ENCODE measurements around the gene EXPH5. TPM values are rescaled to one million over a fixed set of nuclear protein-coding genes. Genes with fewer than 3 reads are reported as not detected.

Gene EXPH5
- total RNA-seq, 4 donors from 2014 or later = 19.8 to 73.8 (median 33.2) TPM

DNA sequence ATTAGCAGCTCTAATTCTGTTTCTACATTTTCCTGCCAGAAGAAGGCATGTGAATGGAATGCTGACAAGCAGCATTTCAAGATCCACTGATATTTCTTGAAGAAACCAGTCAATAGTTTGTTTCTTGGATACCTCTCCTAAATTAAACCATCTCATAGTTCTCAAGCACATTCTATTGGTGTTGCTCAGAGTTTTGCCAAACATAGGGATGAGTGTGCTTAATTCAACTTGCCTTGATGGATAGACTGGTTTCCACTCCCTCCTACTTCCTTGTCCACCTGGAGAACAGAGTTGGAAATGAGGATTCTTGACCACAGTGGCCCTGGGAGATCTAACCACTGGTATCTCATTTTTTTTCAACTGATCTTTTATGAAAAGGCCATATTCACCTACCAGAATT is 41.5 kb upstream of the EXPH5 start:
- Histone ChIP-seq H3K36me3 (no peaks in the 10 kb centered on the region), H3K27ac (no peak overlapping the region), H3K27me3 (no peaks in the 10 kb centered on the region), H3K9me3 (no peaks in the 10 kb centered on the region), H3K4me1 (no peaks in the 10 kb centered on the region), H3K4me3 (no peak overlapping the region)
- intact Hi-C loops (cut with DNase I; ENCODE audit: low total_unique reads) (no loop called here), in situ Hi-C loops (cut with MboI; ENCODE audit: low pct_ligation_motif_present in 1 of 4, low pct_unique_long_range_greater_than_20kb in 1 of 4, low sequenced_read_pairs in 3 of 4) (no loop called here)
- DNase-seq = no peak
- TF ChIP-seq, protein P1, sequence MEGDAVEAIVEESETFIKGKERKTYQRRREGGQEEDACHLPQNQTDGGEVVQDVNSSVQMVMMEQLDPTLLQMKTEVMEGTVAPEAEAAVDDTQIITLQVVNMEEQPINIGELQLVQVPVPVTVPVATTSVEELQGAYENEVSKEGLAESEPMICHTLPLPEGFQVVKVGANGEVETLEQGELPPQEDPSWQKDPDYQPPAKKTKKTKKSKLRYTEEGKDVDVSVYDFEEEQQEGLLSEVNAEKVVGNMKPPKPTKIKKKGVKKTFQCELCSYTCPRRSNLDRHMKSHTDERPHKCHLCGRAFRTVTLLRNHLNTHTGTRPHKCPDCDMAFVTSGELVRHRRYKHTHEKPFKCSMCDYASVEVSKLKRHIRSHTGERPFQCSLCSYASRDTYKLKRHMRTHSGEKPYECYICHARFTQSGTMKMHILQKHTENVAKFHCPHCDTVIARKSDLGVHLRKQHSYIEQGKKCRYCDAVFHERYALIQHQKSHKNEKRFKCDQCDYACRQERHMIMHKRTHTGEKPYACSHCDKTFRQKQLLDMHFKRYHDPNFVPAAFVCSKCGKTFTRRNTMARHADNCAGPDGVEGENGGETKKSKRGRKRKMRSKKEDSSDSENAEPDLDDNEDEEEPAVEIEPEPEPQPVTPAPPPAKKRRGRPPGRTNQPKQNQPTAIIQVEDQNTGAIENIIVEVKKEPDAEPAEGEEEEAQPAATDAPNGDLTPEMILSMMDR (IDR thresholded peaks at IDR 0.05) = no peak
- no peak for TF ChIP-seq POLR2A (IDR thresholded peaks at IDR 0.05)
- no peak for TF ChIP-seq EP300 (IDR thresholded peaks at IDR 0.05; ENCODE audit: low read depth)
- no peak for TF ChIP-seq POLR2AphosphoS5 (IDR thresholded peaks at IDR 0.05)

DNA sequence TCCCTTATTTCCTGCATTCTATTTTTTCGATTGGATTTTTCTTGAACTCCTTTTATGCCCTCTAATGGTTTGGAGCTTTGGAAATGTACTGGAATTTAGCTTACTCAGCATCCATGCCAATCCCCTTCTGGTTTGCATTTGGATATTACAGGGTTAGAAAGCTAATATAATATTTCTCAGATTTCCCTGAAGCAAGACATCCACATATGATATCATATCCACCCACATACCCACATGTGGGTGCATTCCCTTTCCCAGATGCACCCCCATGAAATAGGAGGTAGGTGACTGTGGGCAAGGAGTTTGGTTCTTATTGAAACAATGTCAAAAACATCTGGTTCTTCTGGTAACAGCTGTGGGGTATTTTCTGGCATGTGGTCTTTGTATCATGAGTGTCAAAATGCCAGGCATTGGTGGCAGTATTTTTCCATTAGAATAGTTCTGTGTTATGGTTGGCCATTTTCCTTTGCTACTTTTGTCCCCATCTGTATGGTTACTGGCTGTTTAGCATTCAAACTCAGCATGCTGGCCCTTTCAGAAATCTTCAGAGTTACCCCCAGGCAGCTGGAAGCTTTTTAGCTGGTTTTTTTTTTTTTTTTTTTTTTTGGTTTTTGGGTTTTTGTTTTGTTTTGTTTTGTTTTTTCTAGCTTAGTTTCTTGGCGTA is 38.6 kb upstream of the EXPH5 start:
- intact Hi-C loops (cut with DNase I; ENCODE audit: low total_unique reads) = loop anchor here (5.0 kb wide), 1 partner anchor 1165 kb away; no protein-coding TSS in a partner anchor
- no peak for DNase-seq

DNA sequence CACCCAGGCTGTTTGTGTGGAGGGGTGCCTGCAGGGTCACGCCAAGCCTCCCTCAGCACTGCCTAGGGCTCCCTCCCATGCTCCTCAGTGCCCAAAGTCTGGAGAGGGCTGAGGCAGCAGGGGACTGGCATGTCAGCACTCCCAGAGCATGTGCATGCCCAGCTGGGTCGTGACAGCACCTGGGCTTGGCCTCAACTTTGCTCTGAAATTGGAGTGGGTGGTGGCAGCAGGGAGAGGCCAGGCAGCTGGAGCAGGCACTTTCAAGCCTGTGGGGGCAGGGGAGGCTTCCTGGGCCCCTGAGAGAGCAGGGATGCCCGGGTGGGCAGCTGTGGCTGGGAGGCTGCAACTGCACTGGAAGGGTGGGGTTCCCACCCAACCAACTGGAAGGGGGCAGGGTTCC is 35.7 kb upstream of the EXPH5 start:
- no peak overlapping the region for H3K4me3 ChIP-seq
- no peaks in the 10 kb centered on the region for H3K9me3 ChIP-seq
- intact Hi-C loops (cut with DNase I; ENCODE audit: low total_unique reads) (no loop called here), in situ Hi-C loops (cut with MboI; ENCODE audit: low pct_ligation_motif_present in 1 of 4, low pct_unique_long_range_greater_than_20kb in 1 of 4, low sequenced_read_pairs in 3 of 4) (no loop called here)
- 50% methylated on average over 3 of the region's 3 CpGs; no CpG with 5 or more reads in 1 of the 2 donors for WGBS, 2 donors (ENCODE audit: low coverage in 1 of 2)
- no peak for TF ChIP-seq EP300 (IDR thresholded peaks at IDR 0.05; ENCODE audit: low read depth)
- TF ChIP-seq POLR2AphosphoS5 (IDR thresholded peaks at IDR 0.05) = no peak
- TF ChIP-seq POLR2A (IDR thresholded peaks at IDR 0.05) = no peak
- TF ChIP-seq, protein P1 (IDR thresholded peaks at IDR 0.05) = no peak
- H3K4me1 ChIP-seq = peaks cover 0 to 21% (median 7%) of the 10 kb centered on the region in 4 donors
- DNase-seq = peak; percentile 34
- no peaks in the 10 kb centered on the region for H3K27me3 ChIP-seq
- peak overlapping the region in 1 of 4 donors; percentile 42 for H3K27ac ChIP-seq
- no peaks in the 10 kb centered on the region for H3K36me3 ChIP-seq

More for the DNA sequence above, 38.6 kb upstream of the EXPH5 start:
- no peaks in the 10 kb centered on the region for H3K9me3 ChIP-seq
- TF ChIP-seq POLR2AphosphoS5 (IDR thresholded peaks at IDR 0.05) (no peak), EP300 (IDR thresholded peaks at IDR 0.05; ENCODE audit: low read depth) (no peak), POLR2A (IDR thresholded peaks at IDR 0.05) (no peak)
- TF ChIP-seq, protein P1 (IDR thresholded peaks at IDR 0.05) = no peak
- WGBS, 2 donors (ENCODE audit: low coverage in 1 of 2) = 79 to 96% methylated on average over 2 of the region's 2 CpGs
- in situ Hi-C loops (cut with MboI; ENCODE audit: low pct_ligation_motif_present in 1 of 4, low pct_unique_long_range_greater_than_20kb in 1 of 4, low sequenced_read_pairs in 3 of 4) = no loop called here
- no peak overlapping the region for H3K27ac ChIP-seq
- H3K36me3 ChIP-seq = no peaks in the 10 kb centered on the region
- no peak overlapping the region for H3K4me3 ChIP-seq
- no peaks in the 10 kb centered on the region for H3K27me3 ChIP-seq
- peaks cover 0 to 10% (median 1%) of the 10 kb centered on the region in 4 donors for H3K4me1 ChIP-seq

DNA sequence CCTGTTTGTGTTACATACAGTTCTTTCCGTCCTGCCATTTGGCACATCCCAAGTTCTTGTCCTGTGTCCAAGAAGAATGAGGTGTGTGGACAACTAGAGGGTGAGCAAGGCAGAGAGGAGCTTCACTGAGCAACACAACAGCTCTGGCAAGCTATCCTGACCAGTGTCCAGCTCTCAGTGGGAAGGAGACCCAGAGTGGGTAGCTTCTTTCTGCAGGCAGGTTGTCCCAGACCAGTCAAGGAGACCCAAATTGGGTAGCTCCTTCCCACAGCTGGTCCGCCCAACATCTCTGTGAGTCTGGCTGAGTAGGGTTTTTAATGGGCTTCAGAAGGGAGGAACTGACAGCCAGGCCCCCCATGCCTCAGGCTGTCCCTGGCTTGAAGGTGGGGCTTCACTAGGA is 35.2 kb upstream of the EXPH5 start:
- no peak for TF ChIP-seq EP300 (IDR thresholded peaks at IDR 0.05; ENCODE audit: low read depth)
- Histone ChIP-seq H3K9me3 (no peaks in the 10 kb centered on the region), H3K4me3 (no peak overlapping the region), H3K36me3 (no peaks in the 10 kb centered on the region), H3K4me1 (peaks cover 0 to 21% (median 9%) of the 10 kb centered on the region in 4 donors), H3K27me3 (no peaks in the 10 kb centered on the region), H3K27ac (no peak overlapping the region)
- intact Hi-C loops (cut with DNase I; ENCODE audit: low total_unique reads) (no loop called here), in situ Hi-C loops (cut with MboI; ENCODE audit: low pct_ligation_motif_present in 1 of 4, low pct_unique_long_range_greater_than_20kb in 1 of 4, low sequenced_read_pairs in 3 of 4) (no loop called here)
- 86% methylated on average over 2 of the region's 2 CpGs; no CpG with 5 or more reads in 1 of the 2 donors for WGBS, 2 donors (ENCODE audit: low coverage in 1 of 2)
- no peak for DNase-seq

Data from transverse colon (tissue), 4 donors.